Astrocyte (in vitro differentiated cells and primary cell): Measurements from ENCODE around the gene TMEM191C. TPM values are rescaled to one million over a fixed set of nuclear protein-coding genes. Genes with fewer than 3 reads are reported as not detected.
"Not testable (repeated sequence)": the region's sequence is repeated elsewhere in the genome, so short reads cannot be mapped to it uniquely, and the experiment has no call there.

Source experiments
- DNase-seq: peaks from one replicate; pipeline ENCODE4 v3.0.0-alpha.2; 2010; ENCODE audit warnings: low read depth
- FAIRE-seq: peaks from 2 replicates; lab custom pipeline; 2011; peaks lifted over from hg19 to GRCh38; lab: Jason Lieb, UNC
- H2AFZ ChIP-seq: 2 replicates; pipeline ENCODE4 v1.6.0; 2012; ENCODE audit warnings: low read depth, low read length, inconsistent platforms
- H3K27ac ChIP-seq: 2 replicates; pipeline ENCODE4 v1.5.1; 2011; ENCODE audit warnings: low read depth, low read length, inconsistent platforms
- H3K27me3 ChIP-seq: 2 replicates; pipeline ENCODE4 v1.6.0; 2011; ENCODE audit warnings: low read length, inconsistent platforms; ENCODE audit not compliant: insufficient read depth
- H3K36me3 ChIP-seq: 2 replicates; pipeline ENCODE4 v1.5.1; 2011; ENCODE audit warnings: low read length, inconsistent platforms; ENCODE audit not compliant: insufficient read depth
- H3K4me1 ChIP-seq: 2 replicates; pipeline ENCODE4 v1.5.1; 2011; ENCODE audit warnings: low read length, inconsistent platforms; ENCODE audit not compliant: insufficient read depth
- H3K4me2 ChIP-seq: 2 replicates; pipeline ENCODE4 v1.6.0; 2012; ENCODE audit warnings: low read length, inconsistent platforms
- H3K4me3 ChIP-seq: 2 replicates; pipeline ENCODE4 v1.5.1; 2011; ENCODE audit warnings: low read depth, mild to moderate bottlenecking, low read length, inconsistent platforms; ENCODE audit not compliant: insufficient read depth
- H3K79me2 ChIP-seq: 2 replicates; pipeline ENCODE4 v1.6.0; 2012; ENCODE audit warnings: mild to moderate bottlenecking, low read length, inconsistent platforms; ENCODE audit not compliant: insufficient read depth
- H3K9ac ChIP-seq: 2 replicates; pipeline ENCODE4 v1.6.0; 2012; ENCODE audit warnings: mild to moderate bottlenecking, low read length, inconsistent platforms
- H3K9me3 ChIP-seq: 2 replicates; pipeline ENCODE4 v1.5.1; 2012; ENCODE audit warnings: low read depth, mild to moderate bottlenecking, low read length, inconsistent platforms; ENCODE audit not compliant: insufficient read depth
- H4K20me1 ChIP-seq: 2 replicates; pipeline ENCODE4 v1.6.0; 2012; ENCODE audit warnings: low read length, inconsistent platforms; ENCODE audit not compliant: insufficient read depth
- H3K27ac Mint-ChIP-seq: one replicate; pipeline ENCODE4 v1.8.0; 2021; ENCODE audit warnings: mild to moderate bottlenecking, mixed read lengths; ENCODE audit not compliant: unreplicated experiment
- H3K27me3 Mint-ChIP-seq: one replicate; pipeline ENCODE4 v1.8.0; 2021; ENCODE audit warnings: low read depth, mixed read lengths; ENCODE audit not compliant: unreplicated experiment
- H3K36me3 Mint-ChIP-seq: one replicate; pipeline ENCODE4 v1.8.0; 2021; ENCODE audit warnings: low read depth, mixed read lengths; ENCODE audit not compliant: unreplicated experiment
- H3K4me1 Mint-ChIP-seq: one replicate; pipeline ENCODE4 v1.8.0; 2021; ENCODE audit warnings: low read depth, mixed read lengths; ENCODE audit not compliant: unreplicated experiment
- H3K4me3 Mint-ChIP-seq: one replicate; pipeline ENCODE4 v1.8.0; 2021; ENCODE audit warnings: mild to moderate bottlenecking, moderate library complexity, mixed read lengths; ENCODE audit not compliant: unreplicated experiment
- H3K9me3 Mint-ChIP-seq: one replicate; pipeline ENCODE4 v1.8.0; 2021; ENCODE audit warnings: mild to moderate bottlenecking, mixed read lengths; ENCODE audit not compliant: unreplicated experiment
- CTCF ChIP-seq: IDR thresholded peaks from 2 replicates; pipeline ENCODE4 v1.5.1; 2011; ENCODE audit warnings: low read depth, mild to moderate bottlenecking, inconsistent platforms, low read length, moderate library complexity; ENCODE audit not compliant: insufficient read depth
- EZH2 ChIP-seq: IDR thresholded peaks from 2 replicates; pipeline ENCODE4 v1.6.1; 2012; ENCODE audit warnings: mild to moderate bottlenecking, low read length, inconsistent platforms; ENCODE audit not compliant: insufficient read depth
- total RNA-seq: library from RNA; stranded (reverse); gene quantifications from 2 replicates; pipeline ENCODE4 v1.2.1, GENCODE V29; 2021

TMEM191C gene
- total RNA-seq, 1 donor from 2014 or later, result 3.4 TPM

- Mint-ChIP-seq H3K4me3 (no peak overlapping the region), H3K27ac (no peak overlapping the region), H3K4me1 (no peaks in the 10 kb centered on the region), H3K9me3 (no peaks in the 10 kb centered on the region), H3K36me3 (no peaks in the 10 kb centered on the region), H3K27me3 (no peaks in the 10 kb centered on the region)
- peaks cover 13% of the 10 kb centered on the region for H4K20me1 ChIP-seq
- no peak overlapping the region for H3K27ac ChIP-seq
- no peaks in the 10 kb centered on the region for H3K9me3 ChIP-seq
- no peaks in the 10 kb centered on the region for H3K4me1 ChIP-seq
- H3K4me3 ChIP-seq, result no peak overlapping the region
- no peak overlapping the region for H3K4me2 ChIP-seq
- no peaks in the 10 kb centered on the region for H3K79me2 ChIP-seq
- no peak for FAIRE-seq
- no peak overlapping the region for H2AFZ ChIP-seq
- H3K9ac ChIP-seq, result no peak overlapping the region
- TF ChIP-seq CTCF (no peak), EZH2 (no peak)
- H3K36me3 ChIP-seq, result no peaks in the 10 kb centered on the region
- no peak for DNase-seq
- no peaks in the 10 kb centered on the region for H3K27me3 ChIP-seq
Observed at GRCh38 chr22:21455334-21456089, 11.7 kb upstream of the TMEM191C start.

GRCh38 chr22:21457023-21457787 lies 10.0 kb upstream of the TMEM191C start:
- H3K27ac Mint-ChIP-seq, result no peak overlapping the region
- H3K9me3 Mint-ChIP-seq, result no peaks in the 10 kb centered on the region
- Histone ChIP-seq H3K27ac (no peak overlapping the region), H3K9ac (no peak overlapping the region), H4K20me1 (no peaks in the 10 kb centered on the region), H3K79me2 (no peaks in the 10 kb centered on the region), H2AFZ (no peak overlapping the region), H3K4me3 (no peak overlapping the region), H3K9me3 (no peaks in the 10 kb centered on the region), H3K27me3 (no peaks in the 10 kb centered on the region), H3K4me1 (no peaks in the 10 kb centered on the region), H3K4me2 (no peak overlapping the region), H3K36me3 (no peaks in the 10 kb centered on the region)
- no peaks in the 10 kb centered on the region for H3K27me3 Mint-ChIP-seq
- TF ChIP-seq CTCF, result no peak
- TF ChIP-seq EZH2, result no peak
- H3K4me3 Mint-ChIP-seq, result no peak overlapping the region
- DNase-seq (no peak), FAIRE-seq (no peak)
- no peaks in the 10 kb centered on the region for H3K36me3 Mint-ChIP-seq
- no peaks in the 10 kb centered on the region for H3K4me1 Mint-ChIP-seq

GRCh38 chr22:21462672-21463071 lies 4.5 kb upstream of the TMEM191C start:
- not testable (repeated sequence) for FAIRE-seq

GRCh38 chr22:21468194-21469096 lies 1.3 kb downstream of the TMEM191C start:
- peak overlapping the region; percentile 82 for H3K4me3 Mint-ChIP-seq
- Histone ChIP-seq H3K4me2 (peak overlapping the region; percentile 69), H3K4me3 (peak overlapping the region; percentile 37)
- H3K27me3 ChIP-seq, H3K36me3 Mint-ChIP-seq, H3K27ac ChIP-seq, H4K20me1 ChIP-seq, H3K36me3 ChIP-seq, H3K79me2 ChIP-seq, H3K9me3 Mint-ChIP-seq, H2AFZ ChIP-seq, H3K9ac ChIP-seq, H3K9me3 ChIP-seq, H3K4me1 ChIP-seq, H3K27me3 Mint-ChIP-seq, FAIRE-seq, H3K4me1 Mint-ChIP-seq: not testable (repeated sequence)
- H3K27ac Mint-ChIP-seq, result peak overlapping the region; percentile 83
- peak; percentile 59 for DNase-seq

More at GRCh38 chr22:21462672-21463071, 4.5 kb upstream of the TMEM191C start:
- not testable (repeated sequence) for H3K9me3 ChIP-seq, H3K27me3 ChIP-seq, H3K9me3 Mint-ChIP-seq, H3K27ac ChIP-seq, H3K9ac ChIP-seq, H3K36me3 ChIP-seq, H3K4me3 ChIP-seq, H3K4me3 Mint-ChIP-seq, H4K20me1 ChIP-seq, H3K27ac Mint-ChIP-seq, H3K4me2 ChIP-seq, H2AFZ ChIP-seq, H3K36me3 Mint-ChIP-seq, DNase-seq, H3K79me2 ChIP-seq, H3K4me1 ChIP-seq, H3K27me3 Mint-ChIP-seq, H3K4me1 Mint-ChIP-seq
